ENCODE results near the gene TARDBP.
"Not testable (repeated sequence)": the region's sequence is repeated elsewhere in the genome, so short reads cannot be mapped to it uniquely, and the experiment has no call there.

TARDBP gene

DNA sequence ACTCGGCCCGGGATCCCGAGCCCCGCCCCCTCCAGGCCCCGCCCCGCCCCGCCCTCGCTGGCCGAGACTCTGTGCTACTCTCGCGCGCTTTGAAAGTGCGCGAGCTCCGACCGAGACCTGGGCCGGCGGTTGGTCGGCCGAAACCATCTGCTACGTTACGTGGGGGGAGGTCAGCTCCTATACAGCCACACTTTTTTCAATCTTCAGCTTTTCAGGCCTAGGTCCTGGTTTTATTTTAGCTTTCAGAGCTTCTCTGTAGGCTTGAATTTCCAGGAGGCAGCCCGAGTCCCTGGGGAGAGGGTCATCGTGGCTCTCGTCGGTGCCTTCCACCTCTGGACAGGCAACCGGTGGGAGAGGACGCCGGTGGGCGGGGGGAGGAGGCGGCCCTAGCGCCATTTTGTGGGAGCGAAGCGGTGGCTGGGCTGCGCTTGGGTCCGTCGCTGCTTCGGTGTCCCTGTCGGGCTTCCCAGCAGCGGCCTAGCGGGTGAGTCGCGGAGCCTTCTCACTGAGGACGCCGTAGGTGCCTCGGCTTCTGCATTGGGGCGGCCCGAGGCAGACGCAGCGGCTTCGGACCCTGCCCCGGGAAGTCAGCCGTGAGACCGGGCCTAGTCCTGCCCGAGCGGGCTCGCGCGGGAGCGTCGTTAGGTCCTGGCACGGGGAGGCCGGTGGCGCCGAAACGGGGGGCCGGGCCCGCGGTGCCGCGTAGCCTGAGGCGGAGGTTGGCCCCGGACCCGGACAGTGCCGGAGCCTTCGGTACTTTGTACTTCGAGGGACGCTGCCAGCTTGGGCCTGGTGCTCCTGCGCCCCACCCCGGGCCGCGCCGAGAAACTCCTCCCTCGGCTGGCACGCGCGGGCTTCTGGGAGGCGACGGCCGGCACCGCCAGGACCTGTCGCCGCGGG lies at the start of gene TARDBP:
Gene TARDBP (plus strand): TSS at position 395 of the 900 bp plus-strand sequence. CDS start 1,074 bp downstream, outside the sequence.
- peak; percentile 92 for DNase-seq (ENCODE audit: low spot score)

DNA sequence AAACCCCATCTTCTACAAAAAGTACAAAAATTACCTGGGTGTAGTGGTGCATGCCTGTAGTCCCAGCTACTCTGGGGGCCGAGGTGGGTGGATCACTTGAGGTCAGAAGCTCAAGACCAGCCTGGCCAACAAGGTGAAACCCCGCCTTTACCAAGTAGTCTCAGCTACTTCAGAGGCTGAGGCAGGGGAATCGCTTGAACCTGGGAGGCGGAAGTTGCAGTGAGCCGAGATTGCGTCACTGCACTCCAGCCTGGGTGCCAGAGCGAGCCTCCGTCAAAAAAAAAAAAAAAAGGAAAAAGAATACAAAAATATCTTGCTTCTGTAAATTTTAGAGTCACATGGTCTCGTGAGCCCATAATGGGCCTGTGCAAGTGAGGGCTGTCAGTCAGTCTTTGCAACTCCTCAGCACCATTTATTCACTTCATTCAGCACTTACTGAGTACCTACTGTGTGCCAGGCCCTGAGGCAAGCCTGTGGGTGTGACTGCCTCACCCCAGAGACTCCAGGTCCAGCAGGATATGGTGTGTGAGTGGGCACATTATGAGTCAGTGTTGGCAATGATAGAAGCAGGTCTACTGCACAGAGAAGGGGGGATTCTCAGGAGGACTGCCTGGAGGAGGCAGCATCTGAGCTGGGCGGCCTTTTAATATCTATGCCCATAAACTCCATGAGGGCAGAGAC lies 46.8 kb upstream of the TARDBP start:
- no peak for DNase-seq (ENCODE audit: low spot score)

DNA sequence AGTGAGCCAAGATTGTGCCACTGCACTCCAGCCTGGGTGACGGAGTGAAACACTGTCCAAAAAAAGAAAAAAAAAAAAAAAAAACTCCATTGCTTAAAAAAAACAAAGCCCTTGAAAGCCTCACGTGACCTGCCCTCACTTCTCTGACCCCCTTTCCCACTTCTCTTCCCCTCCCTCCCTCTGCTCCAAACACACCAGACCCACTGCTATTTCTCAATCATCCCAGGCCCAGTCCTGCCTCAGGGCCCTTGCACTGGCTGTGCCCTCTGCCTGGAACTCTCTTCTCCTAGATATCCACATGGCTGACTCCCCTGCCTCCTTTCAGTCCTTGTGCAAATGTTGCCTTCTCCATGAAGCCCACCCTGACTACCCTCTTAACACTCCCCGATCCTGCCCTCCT lies 45.4 kb upstream of the TARDBP start:
- no peak for DNase-seq (ENCODE audit: low spot score)

DNA sequence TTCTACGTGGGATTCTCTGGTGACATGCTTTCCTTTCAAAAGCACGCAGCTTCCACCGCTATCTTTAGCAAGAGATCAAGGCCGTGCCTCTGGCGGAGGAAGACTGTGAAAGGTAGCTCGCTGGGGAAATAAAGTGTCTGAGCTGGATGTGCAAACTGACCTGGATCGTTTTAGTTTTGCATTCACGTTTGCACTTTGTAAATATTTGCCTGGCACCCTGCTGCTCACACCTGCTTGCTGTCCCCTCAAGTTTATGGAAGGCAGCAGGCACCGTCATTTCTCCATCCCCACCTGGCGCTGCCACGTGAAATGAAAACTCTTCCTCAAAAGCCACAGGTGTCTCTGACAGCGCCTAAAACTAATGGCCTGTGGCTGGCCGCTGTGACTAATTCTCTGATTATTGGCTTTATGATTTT lies 44.0 kb upstream of the TARDBP start:
- no peak for DNase-seq (ENCODE audit: low spot score)

DNA sequence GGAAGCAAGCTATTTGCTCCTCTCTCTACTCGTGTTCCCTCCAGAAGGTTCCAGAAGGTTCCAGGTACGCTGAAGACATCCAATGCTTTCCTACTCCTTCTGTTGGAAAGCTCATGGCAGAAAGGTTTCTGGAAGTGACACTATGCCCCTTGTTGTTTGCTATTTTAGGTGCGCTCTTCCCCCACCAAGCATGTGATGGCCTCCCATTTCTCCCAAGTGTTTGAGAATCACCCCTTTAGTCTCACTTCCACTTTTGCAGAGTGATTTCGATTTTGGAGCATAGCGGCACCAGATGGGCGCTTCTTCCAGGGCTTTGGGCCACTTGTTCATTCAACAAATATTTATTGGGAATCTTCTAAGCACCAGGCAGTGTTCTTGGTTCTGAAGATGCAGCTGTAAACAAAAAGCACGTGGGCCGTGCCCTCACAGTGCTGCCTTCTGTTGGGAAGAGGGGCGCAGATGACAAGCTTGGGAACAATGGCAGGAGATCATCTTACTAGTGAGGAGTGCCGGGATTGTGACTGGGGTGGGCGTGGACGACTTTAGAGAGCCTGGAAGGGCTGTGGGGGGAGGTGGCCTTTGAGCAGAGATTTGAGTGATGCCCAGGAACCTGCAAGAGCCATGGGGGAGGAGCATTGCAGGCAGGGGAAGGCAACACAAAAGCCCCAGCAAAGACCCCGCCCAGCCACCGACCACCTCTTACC lies 43.0 kb upstream of the TARDBP start:
- peak; percentile 23 for DNase-seq (ENCODE audit: low spot score)

DNA sequence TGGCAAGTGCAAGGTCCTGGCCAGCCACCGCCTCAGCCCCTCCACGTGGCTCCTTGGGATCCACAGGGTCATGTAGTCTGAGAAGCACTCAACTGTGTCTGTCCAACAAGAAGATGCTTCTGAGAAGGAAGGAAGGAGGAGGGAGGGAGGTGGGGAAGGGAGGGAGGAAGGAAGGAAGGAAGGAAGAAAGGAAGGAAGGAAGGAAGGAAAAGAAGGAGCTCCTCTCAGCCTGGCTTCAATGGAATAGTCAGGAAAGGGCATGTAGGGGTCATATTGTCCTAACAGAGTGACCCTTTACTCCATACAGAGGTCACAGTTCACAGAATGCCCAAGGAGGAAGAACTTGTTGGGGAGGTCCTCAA lies 42.5 kb upstream of the TARDBP start:
- DNase-seq (ENCODE audit: low spot score): no peak

DNA sequence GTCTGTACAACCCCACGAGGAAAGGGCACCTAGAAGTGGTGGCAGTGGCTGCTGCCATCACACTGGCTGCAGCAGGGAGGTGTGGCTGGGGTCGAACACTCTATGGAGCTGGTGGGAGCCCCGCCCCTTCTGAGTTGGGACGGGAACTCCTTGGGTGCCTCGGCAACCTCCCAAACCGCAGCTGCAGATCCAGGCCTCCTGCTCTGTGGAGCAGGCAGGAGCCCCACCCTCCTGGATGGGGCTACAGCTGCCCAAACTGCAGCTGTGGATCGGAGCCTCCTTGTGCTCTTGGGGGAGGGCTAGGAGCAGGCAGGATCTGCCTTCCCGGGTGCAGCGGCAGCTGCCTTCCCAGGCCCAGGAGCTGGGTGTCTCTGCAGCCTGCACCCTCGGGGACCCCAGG lies 38.9 kb upstream of the TARDBP start:
- DNase-seq (ENCODE audit: low spot score): no peak

DNA sequence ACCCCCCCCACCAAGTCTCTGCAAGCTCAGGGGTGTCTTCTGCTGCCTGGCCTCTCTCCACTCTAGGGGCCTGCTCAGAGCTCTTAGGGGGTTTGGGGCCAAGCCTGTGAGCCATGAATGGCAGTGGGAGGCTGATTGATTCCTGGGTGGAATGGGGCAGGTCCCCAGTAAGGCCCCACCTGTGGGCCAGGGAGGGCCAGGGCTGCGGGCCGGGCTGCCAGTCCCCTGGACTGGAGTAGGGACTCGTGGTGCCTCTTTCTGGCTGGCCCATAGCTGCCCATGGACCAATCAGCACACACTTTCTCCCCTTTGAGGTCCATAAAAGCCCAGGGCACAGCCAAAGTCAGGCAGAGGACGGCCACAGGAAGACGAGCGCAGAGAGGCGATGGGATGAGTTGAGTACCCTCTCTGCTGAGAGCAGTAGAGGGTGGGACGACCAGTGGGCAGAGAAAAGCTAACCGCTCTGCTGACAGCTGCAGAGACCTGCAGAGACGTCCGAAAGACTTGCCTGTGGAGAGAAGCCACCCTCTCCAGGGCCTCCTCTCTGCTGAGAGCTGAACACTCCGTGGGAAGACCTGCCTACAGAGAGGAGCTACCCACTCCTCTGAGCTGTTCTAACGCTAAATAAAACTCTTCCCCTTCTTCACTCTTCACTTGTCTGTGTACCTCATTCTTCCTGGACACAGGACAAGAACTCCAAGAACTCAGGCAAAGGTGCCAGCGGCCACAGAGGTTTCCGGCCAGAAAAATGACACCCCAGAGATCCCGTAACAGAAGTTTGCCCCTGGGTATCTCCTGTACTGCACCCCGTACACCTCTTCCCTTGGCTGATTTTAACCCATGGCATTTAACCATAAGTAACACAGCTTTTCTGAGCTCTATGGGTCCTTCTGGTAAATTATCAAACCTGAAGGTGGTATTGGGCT lies 38.2 kb upstream of the TARDBP start:
- DNase-seq (ENCODE audit: low spot score): no peak

DNA sequence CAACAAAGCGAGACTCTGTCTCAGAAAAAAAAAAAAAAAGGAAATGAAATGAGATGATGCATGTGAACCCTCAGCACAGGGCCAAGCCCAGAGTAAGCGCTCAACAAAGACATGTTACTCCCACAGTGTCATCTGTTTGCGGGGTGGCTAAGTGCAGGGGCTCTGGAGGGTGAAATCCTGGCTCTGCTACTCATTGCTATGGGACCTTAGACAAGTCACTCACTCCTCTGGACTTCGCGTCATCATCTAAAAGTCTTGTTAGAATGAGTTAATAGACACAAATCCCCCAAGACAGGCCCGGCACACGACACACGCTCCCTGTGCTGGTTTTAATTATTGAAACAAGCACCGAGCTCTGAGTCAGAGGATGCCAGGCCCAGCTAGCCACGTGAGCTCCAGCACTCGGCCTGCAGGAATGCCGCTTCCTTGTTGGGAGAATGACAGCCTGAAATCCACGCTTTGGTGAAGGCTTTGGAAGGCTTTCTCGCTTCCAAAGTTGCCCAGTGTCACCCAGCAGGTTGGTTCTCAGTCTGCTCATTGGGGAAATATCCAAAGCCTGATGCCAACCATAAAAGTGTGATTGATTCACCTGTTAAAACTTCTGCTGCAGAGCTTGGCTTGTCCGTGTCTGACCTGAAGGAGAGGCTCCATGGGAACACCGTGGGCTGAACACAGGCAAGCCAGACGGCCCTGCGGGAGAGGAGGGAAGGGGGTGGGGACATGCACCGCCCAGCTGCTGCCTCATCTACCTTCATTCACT lies 36.7 kb upstream of the TARDBP start:
- peak; percentile 50 for DNase-seq (ENCODE audit: low spot score)

DNA sequence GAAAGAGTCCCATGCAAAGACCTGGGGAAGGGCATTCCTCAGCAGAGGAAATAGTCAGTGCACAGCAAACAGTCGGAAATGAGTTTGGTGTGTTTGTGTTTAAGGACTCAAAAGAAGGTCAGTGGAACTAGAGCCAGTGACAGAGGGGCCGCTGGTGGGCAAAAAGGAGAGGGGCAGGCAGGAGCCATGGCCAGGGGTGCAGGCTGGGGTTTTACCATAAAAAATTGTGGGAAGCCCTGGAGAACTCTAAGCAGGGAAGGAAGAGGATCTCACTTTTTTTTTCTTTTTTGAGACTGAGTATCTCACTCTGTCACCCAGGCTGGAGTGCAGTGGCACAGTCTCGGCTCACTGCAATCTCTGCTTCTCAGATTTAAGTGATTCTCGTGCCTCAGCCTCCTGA lies 33.7 kb upstream of the TARDBP start:
- DNase-seq (ENCODE audit: low spot score): no peak

DNA sequence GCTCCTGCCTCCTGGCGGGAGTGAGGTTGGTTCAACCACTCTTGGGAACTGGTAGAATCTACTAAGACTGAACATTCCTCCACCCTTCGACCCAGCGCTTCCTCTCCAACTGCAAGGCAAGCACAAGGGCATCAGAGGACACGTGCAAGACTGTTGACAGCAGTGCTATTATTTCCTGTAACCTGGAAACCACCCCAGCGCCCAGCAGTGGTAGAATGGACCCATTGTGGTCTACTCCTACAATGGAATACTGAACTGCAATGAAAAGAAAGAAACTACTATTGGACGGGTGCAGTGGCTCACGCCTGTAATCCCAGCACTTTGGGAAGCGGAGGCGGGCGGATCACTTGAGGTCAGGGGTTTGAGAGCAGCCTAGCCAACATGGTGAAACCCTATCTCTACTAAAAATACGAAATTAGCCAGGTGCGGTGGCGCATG lies 33.0 kb upstream of the TARDBP start:
- peak; percentile 91 for DNase-seq (ENCODE audit: low spot score)

DNA sequence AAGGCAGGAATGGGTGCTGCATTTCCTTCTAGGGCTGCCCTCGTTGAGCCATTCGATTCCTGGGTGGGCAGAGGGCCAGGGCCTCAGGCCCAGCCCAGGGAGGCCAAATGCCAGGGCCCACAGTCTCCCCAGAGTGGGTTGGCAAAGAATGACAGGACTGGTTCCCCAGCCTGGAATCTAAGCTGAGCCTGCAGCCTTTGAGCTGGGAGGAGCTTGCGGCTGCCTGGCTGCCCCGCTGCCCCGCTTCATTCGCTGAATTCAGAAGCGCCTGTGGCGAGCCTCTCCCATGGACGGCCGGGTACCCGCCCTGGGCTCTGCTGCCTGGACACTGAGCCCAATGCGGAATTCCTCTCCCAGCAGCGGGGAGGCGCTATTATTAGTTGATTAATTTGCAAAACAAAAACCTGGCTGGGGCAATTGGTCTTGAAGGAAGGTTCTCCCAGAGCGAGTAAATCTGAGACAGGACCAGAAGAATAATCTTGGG lies 32.3 kb upstream of the TARDBP start:
- peak; percentile 94 for DNase-seq (ENCODE audit: low spot score)

DNA sequence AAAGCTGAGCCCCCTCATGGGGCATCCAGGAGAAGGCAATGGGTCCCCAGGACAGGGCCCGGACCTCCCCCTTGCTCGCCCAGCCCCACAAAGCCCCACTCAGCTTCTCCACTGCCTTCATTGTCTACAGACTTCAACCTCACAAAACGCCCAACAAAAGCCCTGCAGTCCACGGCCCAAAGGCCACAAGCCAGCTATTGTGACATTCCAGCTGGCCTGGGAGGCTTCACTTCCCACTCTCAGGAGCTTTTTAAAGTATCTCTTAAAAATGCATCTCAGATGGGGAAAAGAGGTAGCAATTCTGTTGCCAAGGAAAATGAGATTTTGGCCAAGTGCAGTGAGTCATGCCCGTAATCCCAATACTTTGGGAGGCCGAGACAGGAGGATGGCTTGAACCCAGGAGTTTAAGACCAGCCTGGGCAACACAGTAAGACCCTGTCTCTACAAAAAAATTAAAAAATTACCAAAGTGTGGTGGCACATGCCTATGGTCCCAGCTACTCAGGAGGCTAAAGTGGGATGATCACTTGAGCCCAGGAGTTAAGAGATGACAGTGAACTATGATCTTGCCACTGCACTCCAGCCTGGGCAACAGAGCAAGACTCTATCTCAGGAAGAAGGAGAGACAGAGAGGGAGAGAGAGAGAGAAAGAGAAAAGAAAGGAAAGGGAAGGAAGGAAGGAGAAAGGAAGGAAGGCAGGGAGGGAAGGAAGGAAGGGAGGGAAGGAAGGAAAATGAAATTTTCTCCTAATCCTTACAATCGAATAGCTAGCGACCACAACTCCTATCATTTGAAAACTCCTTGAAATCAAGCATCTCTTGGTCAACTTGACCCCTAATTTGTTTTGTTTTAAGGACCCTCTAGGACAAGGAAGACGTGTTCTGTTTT lies 31.4 kb upstream of the TARDBP start:
- peak; percentile 90 for DNase-seq (ENCODE audit: low spot score)

DNA sequence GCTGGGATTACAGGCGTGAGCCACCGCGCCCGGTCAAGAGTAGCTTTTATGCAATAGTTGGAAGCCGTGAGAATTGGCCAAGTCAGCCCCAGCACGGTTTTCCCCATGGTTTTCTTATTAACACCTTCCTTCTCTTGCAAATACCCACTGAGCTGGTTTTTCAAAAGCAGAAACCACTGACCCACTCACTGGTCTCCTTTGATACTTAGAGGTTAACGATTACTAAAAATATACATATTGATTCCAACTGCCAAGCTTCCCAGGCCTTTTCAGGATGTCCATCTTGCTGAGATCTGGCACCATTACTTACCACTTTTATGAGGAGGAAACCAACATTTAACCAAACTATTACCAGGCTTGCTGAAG lies 25.9 kb upstream of the TARDBP start:
- no peak for DNase-seq (ENCODE audit: low spot score)

DNA sequence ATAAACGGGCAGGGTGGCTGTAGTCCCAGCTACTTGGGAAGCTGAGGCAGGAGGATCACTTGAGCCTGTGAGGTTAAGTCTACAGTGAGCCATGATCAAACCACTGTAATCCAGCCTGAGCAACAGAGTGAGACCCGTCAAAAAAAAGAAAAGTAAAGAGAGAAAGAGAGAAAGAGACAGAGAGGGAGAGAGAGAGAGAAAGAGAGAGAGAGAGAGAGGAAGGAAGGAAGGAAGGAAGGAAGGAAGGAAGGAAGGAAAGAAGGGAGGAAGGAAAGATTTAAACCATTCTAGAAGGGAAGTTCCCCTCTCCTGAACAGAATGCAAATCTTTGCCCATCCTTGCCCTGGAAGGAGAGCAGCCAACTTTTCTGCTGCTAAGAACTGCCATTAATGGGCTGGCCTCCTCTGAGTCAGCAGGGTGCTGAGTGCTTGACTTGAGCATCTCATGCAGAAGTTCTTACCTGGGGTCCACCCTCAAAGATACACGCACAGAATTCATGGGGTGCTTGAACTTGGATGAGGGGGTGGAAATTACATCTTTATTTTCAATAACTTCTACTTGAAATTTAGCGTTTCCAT lies 24.5 kb upstream of the TARDBP start:
- DNase-seq (ENCODE audit: low spot score): no peak

DNA sequence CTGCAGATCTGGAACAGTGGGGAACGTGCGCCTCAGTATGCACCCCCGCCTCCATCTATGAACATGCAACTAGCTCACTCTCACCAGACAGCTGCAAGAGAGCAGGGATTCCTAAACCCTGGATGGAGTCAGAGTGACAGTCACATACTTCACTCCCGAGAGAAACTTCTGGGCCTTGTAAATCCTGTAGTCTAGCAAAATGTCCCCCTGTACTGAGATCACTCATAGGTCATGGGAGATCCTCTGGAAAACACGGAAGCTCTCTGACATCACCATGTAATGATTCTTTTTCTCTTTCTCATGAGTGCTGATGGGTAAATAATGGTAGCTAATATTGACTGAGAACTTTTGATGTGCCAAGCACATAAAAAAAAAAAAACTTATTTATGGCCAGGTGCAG lies 23.4 kb upstream of the TARDBP start:
- no peak for DNase-seq (ENCODE audit: low spot score)

DNA sequence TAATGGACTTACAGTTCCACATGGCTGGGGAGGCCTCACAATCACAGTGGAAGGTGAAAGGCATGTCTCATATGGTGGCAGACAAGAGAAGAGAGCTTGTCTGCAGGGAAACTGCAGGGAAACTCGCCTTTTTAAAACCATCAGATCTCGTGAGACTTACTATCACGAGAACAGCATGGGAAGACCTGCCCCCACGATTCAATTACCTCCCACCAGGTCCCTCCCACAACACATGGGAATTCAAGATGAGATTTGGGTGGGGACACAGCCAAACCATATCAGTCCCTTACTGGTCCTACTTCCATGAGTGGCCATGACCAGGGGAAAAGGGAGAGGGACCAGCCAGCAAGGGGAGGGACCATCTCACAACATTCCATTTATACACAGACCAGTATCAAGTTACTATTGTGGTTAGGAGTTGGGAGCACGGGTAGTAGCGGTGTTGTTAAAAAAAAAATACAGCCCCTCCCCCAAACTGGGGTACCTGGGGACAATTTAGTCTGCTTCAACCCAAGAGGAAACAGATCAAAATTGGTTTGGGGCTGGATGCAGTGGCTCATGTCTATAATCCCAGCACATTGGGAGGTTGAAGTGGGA lies 22.4 kb upstream of the TARDBP start:
- DNase-seq (ENCODE audit: low spot score): not testable (repeated sequence)

DNA sequence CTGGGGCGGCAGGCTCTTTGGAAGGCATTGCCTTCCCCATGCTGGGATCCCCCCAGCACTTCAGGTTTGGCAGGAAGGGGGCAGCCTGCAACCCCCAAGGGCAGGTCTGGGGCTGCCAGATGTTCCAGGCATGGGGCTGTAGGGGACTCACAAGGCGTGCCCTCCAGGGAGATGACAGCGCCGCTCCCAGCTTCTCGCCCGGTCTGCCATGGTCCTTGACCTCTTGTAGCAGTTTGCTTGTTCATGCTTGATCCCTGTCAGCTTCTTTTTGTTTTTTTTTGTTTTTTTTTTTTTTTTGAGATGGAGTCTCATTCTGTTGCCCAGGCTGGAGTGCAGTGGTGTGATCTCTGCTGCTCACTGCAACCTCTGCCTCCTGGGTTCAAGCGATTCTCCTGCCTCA lies 21.6 kb upstream of the TARDBP start:
- no peak for DNase-seq (ENCODE audit: low spot score)

DNA sequence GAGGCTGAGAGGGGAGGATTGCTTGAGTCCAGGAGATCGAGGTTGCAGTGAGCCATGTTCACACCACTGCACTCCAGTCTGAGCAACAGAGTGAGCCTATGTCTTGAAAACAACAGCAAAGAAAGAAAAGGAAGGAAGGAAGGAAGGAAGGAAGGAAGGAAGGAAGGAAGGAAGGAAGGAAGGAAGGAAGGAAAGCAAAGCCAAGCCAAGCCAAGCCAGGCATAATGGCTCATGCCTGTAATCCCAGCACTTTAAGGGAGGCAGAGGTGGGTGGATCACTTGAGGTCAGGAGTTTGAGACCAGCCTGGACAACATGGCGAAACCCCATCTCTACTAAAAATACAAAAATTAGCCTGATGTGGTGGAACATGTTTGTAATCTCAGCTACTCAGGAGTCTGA lies 20.4 kb upstream of the TARDBP start:
- not testable (repeated sequence) for DNase-seq (ENCODE audit: low spot score)
